HepG2 (cell line): ENCODE measurements around the gene FAM118A. TPM values are rescaled to one million over a fixed set of nuclear protein-coding genes. Genes with fewer than 3 reads are reported as not detected.
A peak's percentile ranks its signal among the peaks of the same experiment; 100 is the strongest.

ENCODE experiments used
- BORCS8-MEF2B ChIP-seq: sonication (generic); formaldehyde crosslinking; IDR thresholded peaks from 2 replicates; pipeline ENCODE4 v1.8.0; 2022; ENCODE audit warnings: mild to moderate bottlenecking, missing genetic modification reagents
- CREM ChIP-seq, 2 experiments: sonication (generic) in 1 of 2; formaldehyde crosslinking in 1 of 2; IDR thresholded peaks; 2 replicates each; pipeline versions ENCODE4 v1.4.0 to v1.6.1; 2016 to 2020; ENCODE audit warnings: antibody characterized with exemption in 1 of 2, mild to moderate bottlenecking in 1 of 2, missing genetic modification reagents in 1 of 2
- ETV6 ChIP-seq: sonication (generic); formaldehyde crosslinking; conservative IDR thresholded peaks from 2 replicates; pipeline ENCODE4 v1.4.0; 2020; ENCODE audit warnings: missing genetic modification reagents
- NFKB2 ChIP-seq: sonication (generic); formaldehyde crosslinking; IDR thresholded peaks from 2 replicates; pipeline ENCODE4 v1.4.0; 2020; ENCODE audit warnings: missing genetic modification reagents, borderline replicate concordance
- ZNF160 ChIP-seq: sonication (generic); formaldehyde crosslinking; IDR thresholded peaks from 2 replicates; pipeline ENCODE4 v1.8.0; 2022; ENCODE audit warnings: mild to moderate bottlenecking, inconsistent platforms, missing genetic modification reagents
- ZNF30 ChIP-seq: sonication (generic); formaldehyde crosslinking; IDR thresholded peaks from 2 replicates; pipeline ENCODE4 v1.5.0; 2020; ENCODE audit warnings: mild to moderate bottlenecking, missing genetic modification reagents
- ZNF510 ChIP-seq: sonication (generic); formaldehyde crosslinking; IDR thresholded peaks from 2 replicates; pipeline ENCODE4 v1.4.0; 2020; ENCODE audit warnings: low read depth, mild to moderate bottlenecking, missing genetic modification reagents
- ZNF543 ChIP-seq: sonication (generic); formaldehyde crosslinking; IDR thresholded peaks from 2 replicates; pipeline ENCODE4 v1.4.0; 2020; ENCODE audit warnings: mild to moderate bottlenecking, missing genetic modification reagents
- ZNF598 ChIP-seq: sonication (generic); formaldehyde crosslinking; IDR thresholded peaks from 2 replicates; pipeline ENCODE4 v1.5.1; 2020; ENCODE audit warnings: mild to moderate bottlenecking, missing genetic modification reagents, borderline replicate concordance
- ZNF652 ChIP-seq: IDR thresholded peaks from 2 replicates; pipeline ENCODE4 v1.6.1; 2016; ENCODE audit warnings: low read depth, borderline replicate concordance
- ZNF883 ChIP-seq: sonication (generic); formaldehyde crosslinking; IDR thresholded peaks from 2 replicates; pipeline ENCODE4 v1.5.1; 2020; ENCODE audit warnings: mild to moderate bottlenecking, missing genetic modification reagents; ENCODE audit errors: not compliant biosample characterization
- polyA plus RNA-seq, 8 experiments: library from polyadenylated mRNA; depleted of rRNA in 3 of 8; stranded (reverse) in 7 of 8; unstranded in 1 of 8; fragments of >200 nt; fragmentation: Illumina TruSeq in 4 of 8; extraction: Trizol in 4 of 8; gene quantifications; 2 replicates each; pipeline versions ENCODE4 v1.2.1 to v1.2.3, GENCODE V29; 2011 to 2016; ENCODE audit warnings: low read depth in 4 of 8, missing spikeins in 1 of 8, mixed read lengths in 1 of 8; ENCODE audit not compliant: insufficient read depth in 1 of 8
- total RNA-seq, 5 experiments: library from RNA; depleted of rRNA; stranded (reverse); fragments of >200 nt; fragmentation: Illumina TruSeq; extraction: Trizol; gene quantifications; 2 replicates each; pipeline ENCODE4 v1.2.3, GENCODE V29; 2016; ENCODE audit warnings: low read depth in 1 of 5
- TF ChIP-seq, protein P1 (sequence below): sonication (generic); formaldehyde crosslinking; IDR thresholded peaks from 2 replicates; pipeline ENCODE4 v1.8.0; 2022; ENCODE audit warnings: missing genetic modification reagents, mild to moderate bottlenecking, inconsistent platforms, borderline replicate concordance
- TF ChIP-seq, protein P2 (sequence below): sonication (generic); formaldehyde crosslinking; IDR thresholded peaks from 2 replicates; pipeline ENCODE4 v1.5.1; 2020; ENCODE audit warnings: missing genetic modification reagents, mild to moderate bottlenecking, borderline replicate concordance
- TF ChIP-seq, protein P3 (sequence below): sonication (generic); formaldehyde crosslinking; IDR thresholded peaks from 2 replicates; pipeline ENCODE4 v1.4.0; 2020; ENCODE audit warnings: mild to moderate bottlenecking, missing genetic modification reagents
- TF ChIP-seq, protein P4 (sequence below), 2 experiments: IDR thresholded peaks; 2 replicates each; pipeline ENCODE4 v1.6.1; 2011 to 2012; ENCODE audit warnings: low read length in 2 of 2, borderline replicate concordance in 1 of 2, low read depth in 1 of 2, mild to moderate bottlenecking in 1 of 2, moderate library complexity in 1 of 2
- TF ChIP-seq, protein P5 (sequence below): IDR thresholded peaks from 2 replicates; pipeline ENCODE4 v1.6.1; 2016; ENCODE audit warnings: low read depth, control low read depth

FAM118A gene
- total and polyA plus RNA-seq, 2 of the 13 experiments (the other 11 are each of a cell fraction or from before 2014, with no cell fraction given) = 36.7 to 48.2 TPM

DNA sequence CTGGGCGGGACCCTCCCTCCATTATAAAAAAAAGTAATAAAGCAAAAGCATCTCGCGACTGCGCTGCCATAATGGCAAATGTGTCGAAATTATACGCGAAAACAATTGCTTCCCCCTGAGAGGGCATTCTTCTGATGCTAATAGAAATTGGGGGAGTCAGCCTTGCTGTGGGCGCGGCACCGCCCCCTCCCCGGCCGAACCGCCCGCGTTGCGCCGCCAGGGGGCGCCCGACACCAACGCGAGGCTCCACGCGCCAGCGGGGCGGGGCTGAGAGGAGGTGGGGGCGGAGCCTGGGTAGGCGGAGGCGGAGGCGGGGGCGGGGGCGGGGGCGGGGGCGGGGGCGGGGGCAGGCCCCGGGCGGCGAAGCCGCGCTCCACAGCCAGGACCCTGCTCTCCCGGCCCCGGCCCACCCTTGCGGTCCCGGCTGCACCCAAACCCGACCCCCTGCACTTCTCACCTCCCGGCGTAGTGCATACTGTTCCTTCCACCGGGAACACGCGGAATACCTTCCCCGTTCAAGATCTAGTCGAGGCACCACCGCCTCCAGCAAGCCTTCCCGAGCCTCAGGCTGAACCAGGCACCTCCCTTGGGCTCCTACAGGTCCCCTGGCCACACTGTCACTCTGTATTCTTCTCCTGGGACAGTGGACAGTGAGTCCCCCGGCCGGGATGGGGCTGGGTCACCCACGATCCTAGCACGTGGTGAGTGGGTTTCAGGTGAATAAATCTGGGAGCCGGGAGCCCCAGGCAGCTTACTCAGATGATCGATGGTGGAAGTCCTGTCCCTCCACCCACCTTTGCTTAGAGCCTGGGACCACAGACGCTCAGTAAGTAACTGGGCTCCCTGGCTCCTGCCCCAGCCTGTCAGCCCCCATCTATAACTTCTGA is 40.5 kb upstream of the FAM118A start (continued):
- TF ChIP-seq ZNF30 (no peak), NFKB2 (no peak; the same call in 1 of the 2 replicates), ZNF652 (CRISPR knock-in tag) (peak; percentile 44; the same call in 1 of the 2 replicates), CREM (IDR thresholded peaks at IDR 0.05) (no peak), CREM (CRISPR knock-in tag; IDR thresholded peaks at IDR 0.05) (no peak), ZNF883 (CRISPR knock-in tag) (no peak), BORCS8-MEF2B (no peak), ETV6 (CRISPR knock-in tag) (no peak), ZNF510 (CRISPR knock-in tag) (no peak), ZNF598 (CRISPR knock-in tag) (no peak), ZNF543 (CRISPR knock-in tag) (no peak), ZNF160 (CRISPR knock-in tag) (no peak)
- TF ChIP-seq, protein P1, sequence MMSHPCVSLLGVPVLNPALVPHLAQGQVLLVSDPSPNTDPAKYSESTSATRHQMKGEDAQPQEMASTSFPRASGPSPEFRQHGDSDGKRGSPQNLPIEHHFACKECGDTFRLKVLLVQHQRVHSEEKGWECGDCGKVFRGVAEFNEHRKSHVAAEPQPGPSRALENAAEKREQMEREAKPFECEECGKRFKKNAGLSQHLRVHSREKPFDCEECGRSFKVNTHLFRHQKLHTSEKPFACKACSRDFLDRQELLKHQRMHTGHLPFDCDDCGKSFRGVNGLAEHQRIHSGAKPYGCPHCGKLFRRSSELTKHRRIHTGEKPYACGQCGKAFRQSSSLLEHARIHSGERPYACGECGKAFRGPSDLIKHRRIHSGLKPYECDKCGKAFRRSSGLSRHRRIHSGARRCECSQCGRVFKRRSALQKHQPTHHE = no peak
- TF ChIP-seq, protein P2, sequence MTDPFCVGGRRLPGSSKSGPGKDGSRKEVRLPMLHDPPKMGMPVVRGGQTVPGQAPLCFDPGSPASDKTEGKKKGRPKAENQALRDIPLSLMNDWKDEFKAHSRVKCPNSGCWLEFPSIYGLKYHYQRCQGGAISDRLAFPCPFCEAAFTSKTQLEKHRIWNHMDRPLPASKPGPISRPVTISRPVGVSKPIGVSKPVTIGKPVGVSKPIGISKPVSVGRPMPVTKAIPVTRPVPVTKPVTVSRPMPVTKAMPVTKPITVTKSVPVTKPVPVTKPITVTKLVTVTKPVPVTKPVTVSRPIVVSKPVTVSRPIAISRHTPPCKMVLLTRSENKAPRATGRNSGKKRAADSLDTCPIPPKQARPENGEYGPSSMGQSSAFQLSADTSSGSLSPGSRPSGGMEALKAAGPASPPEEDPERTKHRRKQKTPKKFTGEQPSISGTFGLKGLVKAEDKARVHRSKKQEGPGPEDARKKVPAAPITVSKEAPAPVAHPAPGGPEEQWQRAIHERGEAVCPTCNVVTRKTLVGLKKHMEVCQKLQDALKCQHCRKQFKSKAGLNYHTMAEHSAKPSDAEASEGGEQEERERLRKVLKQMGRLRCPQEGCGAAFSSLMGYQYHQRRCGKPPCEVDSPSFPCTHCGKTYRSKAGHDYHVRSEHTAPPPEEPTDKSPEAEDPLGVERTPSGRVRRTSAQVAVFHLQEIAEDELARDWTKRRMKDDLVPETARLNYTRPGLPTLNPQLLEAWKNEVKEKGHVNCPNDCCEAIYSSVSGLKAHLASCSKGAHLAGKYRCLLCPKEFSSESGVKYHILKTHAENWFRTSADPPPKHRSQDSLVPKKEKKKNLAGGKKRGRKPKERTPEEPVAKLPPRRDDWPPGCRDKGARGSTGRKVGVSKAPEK (CRISPR knock-in tag) = no peak
- TF ChIP-seq, protein P3, sequence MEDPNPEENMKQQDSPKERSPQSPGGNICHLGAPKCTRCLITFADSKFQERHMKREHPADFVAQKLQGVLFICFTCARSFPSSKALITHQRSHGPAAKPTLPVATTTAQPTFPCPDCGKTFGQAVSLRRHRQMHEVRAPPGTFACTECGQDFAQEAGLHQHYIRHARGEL (CRISPR knock-in tag) = no peak
- TF ChIP-seq, protein P4, sequence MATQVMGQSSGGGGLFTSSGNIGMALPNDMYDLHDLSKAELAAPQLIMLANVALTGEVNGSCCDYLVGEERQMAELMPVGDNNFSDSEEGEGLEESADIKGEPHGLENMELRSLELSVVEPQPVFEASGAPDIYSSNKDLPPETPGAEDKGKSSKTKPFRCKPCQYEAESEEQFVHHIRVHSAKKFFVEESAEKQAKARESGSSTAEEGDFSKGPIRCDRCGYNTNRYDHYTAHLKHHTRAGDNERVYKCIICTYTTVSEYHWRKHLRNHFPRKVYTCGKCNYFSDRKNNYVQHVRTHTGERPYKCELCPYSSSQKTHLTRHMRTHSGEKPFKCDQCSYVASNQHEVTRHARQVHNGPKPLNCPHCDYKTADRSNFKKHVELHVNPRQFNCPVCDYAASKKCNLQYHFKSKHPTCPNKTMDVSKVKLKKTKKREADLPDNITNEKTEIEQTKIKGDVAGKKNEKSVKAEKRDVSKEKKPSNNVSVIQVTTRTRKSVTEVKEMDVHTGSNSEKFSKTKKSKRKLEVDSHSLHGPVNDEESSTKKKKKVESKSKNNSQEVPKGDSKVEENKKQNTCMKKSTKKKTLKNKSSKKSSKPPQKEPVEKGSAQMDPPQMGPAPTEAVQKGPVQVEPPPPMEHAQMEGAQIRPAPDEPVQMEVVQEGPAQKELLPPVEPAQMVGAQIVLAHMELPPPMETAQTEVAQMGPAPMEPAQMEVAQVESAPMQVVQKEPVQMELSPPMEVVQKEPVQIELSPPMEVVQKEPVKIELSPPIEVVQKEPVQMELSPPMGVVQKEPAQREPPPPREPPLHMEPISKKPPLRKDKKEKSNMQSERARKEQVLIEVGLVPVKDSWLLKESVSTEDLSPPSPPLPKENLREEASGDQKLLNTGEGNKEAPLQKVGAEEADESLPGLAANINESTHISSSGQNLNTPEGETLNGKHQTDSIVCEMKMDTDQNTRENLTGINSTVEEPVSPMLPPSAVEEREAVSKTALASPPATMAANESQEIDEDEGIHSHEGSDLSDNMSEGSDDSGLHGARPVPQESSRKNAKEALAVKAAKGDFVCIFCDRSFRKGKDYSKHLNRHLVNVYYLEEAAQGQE (IDR thresholded peaks at IDR 0.05; ENCODE audit: borderline replicate concordance in 1 of 2, low read depth in 1 of 2, low read length in 2 of 2) = no peak
- TF ChIP-seq, protein P5, sequence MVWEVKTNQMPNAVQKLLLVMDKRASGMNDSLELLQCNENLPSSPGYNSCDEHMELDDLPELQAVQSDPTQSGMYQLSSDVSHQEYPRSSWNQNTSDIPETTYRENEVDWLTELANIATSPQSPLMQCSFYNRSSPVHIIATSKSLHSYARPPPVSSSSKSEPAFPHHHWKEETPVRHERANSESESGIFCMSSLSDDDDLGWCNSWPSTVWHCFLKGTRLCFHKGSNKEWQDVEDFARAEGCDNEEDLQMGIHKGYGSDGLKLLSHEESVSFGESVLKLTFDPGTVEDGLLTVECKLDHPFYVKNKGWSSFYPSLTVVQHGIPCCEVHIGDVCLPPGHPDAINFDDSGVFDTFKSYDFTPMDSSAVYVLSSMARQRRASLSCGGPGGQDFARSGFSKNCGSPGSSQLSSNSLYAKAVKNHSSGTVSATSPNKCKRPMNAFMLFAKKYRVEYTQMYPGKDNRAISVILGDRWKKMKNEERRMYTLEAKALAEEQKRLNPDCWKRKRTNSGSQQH (CRISPR knock-in tag) = peak; percentile 59; the same call in 1 of the 2 replicates
